LNCAP (cell line): Measurements from ENCODE around the gene HSDL1.

Experiments used
- CTCF ChIP-seq: fragments of 450-650 bp; IDR thresholded peaks from 2 replicates; pipeline ENCODE4 v1.5.1; 2017; ENCODE audit warnings: mild to moderate bottlenecking

HSDL1 gene

DNA sequence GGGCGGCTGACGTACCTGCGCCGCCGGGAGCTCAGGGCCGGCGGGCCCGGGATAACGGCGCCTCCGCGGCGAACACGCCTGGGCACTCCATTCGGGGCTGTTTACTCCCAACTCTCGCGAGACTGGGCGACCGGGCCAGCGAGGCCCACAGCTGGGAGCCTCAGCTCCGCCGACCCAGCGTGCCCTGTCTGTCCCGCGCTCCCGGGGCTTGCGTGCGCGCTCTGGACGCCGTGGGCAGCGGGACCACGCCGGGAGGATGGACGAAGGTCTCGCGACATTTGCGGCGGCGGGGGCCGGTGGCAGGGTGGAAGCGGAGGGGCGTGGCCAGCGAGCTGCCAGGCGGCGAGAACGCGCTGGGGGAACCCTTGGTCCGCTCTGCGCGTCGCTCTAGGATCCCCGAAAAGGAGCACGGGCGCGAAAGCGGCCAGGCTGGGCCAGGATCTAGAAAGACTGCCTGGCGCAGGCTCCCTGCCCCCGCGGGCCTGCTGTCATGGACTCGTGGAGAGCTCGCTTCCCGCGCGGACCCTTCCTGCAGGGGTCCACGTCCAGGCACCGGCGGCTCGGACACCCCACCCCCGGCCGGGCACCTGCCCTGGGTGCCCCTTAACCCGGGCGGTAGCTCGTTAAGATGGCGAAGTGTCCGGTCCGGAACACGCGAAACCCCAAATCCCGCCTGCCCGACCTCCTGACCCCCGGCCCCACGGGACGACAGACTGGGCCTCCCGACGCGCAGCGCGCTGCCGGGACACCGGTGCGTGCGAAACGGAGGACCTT, 28.1 kb downstream of the HSDL1 start, which contains the start of gene MBTPS1:
Gene MBTPS1 (minus strand): TSS at position 223 of the 774 bp plus-strand sequence. CDS start 15,159 bp downstream, outside the sequence.
- 0 out of 2 replicates have a peak, but pooled peaks have one; percentile 3 for TF ChIP-seq CTCF

DNA sequence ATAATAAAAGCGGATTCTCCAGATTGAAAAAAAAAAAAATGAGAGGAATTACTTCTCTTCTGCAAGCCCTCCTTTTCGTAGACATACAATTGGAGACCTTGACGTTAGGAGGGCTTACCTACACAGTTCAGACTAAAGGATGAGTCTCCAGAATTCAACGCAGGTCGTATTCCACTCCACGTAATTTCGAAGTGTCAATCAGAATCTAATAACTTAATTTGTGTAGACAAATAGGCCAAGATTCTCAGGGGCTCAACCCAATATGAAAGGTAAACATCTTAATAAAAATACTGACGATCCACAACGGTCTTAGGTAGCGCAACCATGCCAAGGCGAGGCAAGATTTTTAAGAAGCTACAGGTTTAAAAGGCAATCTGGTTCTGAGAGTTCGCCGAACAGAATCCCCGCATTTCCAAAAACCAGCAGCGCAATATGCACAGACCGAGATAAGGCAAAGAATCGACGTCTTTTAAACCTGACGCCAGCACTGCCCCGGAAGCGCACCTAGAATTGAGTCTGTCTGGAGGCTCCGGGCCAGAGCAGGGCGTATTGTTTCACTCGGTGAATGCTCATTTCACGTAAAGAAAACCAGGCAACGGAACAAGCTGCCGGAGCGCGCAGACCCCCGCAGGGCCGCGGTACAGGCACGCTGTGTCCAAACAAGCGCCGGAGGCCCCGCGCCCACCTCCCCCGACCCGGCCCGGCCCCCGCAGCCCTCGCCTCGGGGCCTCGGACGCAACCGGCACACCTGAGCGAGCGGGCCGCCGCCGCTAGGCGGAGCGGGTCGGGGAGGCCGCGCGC, 28.9 kb downstream of the HSDL1 start:
- no peak; the same call in 1 of the 2 replicates for TF ChIP-seq CTCF

DNA sequence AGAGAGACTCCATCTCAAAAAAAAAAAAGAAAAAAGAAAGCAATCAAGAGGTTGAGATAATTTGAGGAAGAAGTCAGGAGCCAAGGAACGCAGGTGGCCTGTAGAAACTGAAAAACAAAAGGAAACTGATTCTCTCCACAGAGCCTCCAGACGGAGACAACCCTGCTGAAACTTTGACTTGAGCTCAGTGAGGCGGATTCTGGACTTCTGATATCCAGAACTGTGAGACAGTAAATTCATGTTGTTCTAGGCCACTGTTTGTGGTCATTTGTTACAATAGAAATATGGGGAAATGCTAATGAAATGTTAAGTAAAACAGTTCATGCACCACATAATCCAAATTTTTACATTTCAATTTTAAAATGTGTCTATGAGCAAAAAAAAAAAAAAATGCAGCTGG, 33.5 kb downstream of the HSDL1 start:
- TF ChIP-seq CTCF = no peak

DNA sequence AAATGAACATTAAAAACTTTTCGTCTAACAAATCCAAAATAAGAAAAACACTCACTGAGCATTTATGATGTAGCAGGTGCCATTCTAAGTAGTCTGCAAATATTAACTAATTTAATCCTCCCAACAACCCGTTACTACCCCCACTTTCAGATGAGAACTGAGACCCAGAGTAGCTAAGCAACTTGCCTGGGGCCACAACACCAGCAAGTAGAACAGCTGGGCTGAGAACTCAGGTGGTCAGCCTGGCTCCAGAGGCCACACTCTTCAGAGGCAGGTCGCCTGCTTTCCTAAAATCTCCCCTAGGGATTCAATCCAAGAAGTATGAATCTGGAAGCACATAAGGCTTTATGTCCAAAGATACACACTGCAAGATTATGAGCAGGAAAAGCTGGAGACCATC, 34.5 kb downstream of the HSDL1 start:
- TF ChIP-seq CTCF = no peak

- no peak for TF ChIP-seq CTCF
These were observed 35.2 kb downstream of the HSDL1 start for GRCh38 chr16:84109598-84110335.

- no peak for TF ChIP-seq CTCF
These were observed 37.1 kb downstream of the HSDL1 start for GRCh38 chr16:84107921-84108320.
